HG03095 (cell line): ENCODE measurements around the gene SMARCA1.

Source experiments
- ATAC-seq: cut with Tn5 transposase; IDR thresholded peaks from one replicate; pipeline ENCODE4 v1.9.1; 2021; ENCODE audit warnings: moderate library complexity; ENCODE audit not compliant: unreplicated experiment

SMARCA1 gene

DNA sequence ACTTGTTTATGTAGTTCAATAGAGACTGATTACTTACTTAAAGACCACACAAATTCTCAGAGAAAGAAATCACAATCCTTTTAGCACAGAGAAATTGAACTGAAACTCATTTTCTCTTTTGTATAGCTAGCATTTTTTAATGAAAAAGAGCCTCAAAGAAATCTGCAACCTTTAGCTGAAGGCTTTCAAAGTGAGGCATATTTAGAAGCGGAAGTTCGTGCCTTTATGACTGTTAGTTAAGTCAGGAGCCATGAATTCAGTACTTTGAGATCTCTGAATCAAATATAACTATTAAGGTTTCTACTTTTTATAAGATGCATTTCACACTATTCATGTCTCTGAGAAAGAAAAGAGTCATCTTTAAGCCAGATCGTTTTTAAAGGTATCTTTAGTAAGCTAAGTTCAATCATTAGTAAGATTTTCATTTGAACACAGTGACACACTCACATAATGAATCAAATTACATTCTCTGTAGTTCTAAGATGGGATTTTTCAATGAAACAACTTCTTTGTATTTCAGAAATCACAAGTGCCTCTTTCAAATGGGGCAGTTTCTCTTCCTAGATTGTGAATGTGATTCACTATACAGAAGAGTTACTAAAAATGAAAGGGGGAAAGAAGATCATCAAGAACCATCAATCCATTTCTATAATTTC, 61.4 kb downstream of the SMARCA1 start:
- ATAC-seq, result no peak

DNA sequence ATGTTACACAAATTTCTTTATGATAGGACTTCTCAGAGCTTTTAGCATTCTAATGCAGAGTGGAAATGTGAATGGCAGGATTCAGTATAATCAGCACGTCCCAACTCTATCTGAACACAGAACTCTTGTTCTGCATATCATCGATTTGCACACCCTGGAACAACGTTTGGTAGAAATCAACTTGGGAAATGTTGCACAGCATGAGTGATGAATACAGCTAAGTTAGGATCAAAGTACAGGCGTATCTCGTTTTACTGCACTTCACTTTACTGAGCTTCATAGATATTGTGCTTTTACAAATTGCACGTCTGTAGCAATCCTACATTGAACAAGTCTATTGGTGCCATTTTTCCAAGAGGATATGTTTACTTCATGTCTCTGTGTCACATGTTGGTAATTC, 70.8 kb downstream of the SMARCA1 start:
- no peak for ATAC-seq

DNA sequence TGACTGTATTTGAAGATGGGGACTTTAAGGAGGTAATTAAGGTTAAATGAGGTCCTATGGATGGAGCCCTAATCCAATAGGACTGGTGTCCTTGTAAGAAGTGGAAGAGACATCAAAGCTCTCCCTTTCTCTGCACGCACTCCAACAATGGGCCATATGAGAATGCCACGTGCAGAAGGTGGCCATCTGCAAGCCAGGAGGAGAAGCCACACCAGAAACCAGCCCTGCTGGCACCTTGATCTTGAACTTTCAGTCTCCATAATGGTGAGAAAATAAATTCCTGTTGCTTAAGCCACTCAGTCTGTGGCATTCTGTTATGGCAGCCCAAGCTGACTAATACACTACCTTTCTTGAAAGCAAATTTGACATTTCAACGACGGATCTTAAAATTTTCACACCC, 73.2 kb downstream of the SMARCA1 start:
- no peak for ATAC-seq

DNA sequence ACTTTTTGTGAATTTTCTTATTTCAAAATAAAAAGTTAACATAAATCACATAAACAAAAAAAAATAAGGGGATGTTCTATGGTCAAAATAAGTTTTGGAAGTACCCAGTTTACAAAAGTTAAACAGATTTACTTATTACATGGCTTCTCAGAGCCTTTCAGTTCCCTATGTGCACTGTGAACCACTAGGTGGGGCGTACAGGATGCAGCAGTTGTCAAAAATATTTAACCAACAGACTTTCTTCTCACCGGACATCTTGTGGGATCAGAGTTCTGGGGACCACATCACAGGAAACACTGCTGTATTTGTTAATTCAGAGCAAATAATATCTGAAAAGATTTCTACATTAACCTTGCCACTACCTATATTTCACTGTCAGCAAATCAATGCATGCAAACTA, 74.1 kb downstream of the SMARCA1 start:
- no peak for ATAC-seq

DNA sequence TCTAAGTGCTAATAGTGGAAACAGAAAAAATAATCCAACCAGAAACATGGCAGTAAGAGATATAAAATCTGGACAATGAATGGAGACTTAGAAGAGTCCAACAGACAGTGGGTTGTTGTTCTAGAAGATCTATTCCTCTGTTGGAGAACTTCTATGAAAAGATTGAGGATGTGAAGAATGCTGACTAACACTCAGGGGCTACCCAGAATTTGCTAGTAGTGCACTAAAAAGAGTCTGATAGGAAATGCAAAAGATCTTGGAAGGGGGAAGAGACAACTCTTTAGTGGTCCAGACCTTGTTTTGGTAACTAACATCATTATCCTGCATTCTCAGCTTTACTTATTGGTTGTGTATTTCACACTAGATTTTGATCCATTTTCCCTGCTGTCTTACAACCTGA, 77.9 kb downstream of the SMARCA1 start:
- no peak for ATAC-seq

DNA sequence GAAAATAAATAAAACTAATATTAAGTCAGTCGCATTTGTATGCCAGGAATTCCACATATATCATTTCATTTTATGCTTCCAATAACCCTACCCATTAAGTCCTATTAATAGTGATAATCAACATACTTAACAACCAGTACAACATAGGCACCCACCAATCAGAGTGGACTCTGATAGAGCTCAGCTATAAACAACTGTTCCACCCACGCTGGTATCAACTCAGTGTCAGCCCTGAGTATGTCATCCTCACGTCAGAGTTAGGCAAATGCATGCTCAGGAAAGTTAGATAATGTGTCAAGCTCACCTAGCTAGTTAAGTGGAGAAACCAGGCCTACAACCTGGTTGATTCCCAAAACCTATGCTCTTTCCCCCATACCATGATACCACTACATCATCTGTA, 89.3 kb downstream of the SMARCA1 start:
- ATAC-seq, result no peak

DNA sequence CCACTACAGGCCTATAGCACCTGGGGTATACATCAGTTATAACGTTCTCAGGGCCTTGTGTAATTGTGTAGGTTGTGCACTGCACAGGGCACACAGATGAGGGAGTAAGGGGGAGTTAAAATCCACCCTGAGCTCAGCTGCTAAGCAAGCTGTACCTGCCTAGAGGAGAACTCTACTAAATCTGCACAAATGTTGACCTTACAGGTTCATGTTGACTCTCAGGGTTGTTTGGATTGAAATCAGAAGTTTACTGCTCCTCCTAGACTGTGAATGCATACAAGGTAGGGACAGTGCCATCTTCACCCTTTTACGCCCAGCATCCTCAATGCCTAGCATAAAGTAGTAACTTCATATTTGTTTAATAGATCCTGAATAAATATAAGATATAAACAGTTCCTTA, 89.8 kb downstream of the SMARCA1 start:
- no peak for ATAC-seq

DNA sequence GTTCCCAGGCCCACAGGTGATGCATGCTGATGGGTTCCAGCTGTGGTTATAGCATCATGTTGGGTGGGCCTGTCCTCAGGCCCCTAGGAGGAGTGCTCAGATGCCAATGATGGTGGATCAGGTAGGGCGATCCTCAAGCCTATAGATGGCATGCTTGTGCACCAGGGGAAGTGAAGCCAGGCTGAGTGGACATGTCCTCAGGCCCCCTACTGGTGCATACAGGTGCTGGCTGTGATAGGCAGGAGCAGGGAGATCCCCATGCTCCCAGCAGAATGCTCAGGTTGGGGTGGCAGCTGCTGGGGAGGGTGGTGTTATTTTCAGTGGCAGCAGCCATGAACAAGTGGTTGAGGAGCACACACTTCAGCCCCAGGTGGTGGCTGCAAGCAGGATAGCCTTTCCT, 96.0 kb downstream of the SMARCA1 start:
- no peak for ATAC-seq

DNA sequence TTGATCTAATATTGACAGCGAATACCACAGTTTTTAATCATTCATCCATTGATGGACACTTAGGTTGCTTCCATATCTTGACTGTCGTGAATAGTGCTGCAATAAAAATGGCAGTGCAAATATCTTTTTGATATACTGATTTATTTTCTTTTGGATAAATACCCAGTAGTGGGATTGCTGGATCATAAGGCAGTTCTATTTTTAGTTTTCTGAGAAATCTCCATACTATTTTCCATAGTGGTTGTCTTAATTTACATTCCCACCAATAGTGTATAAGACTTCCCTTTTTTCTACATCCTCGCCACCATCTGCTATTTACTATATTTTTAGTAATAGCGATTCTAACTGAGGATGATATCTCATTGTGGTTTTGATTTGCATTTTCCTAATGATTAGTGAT, 100.1 kb downstream of the SMARCA1 start:
- no peak for ATAC-seq

DNA sequence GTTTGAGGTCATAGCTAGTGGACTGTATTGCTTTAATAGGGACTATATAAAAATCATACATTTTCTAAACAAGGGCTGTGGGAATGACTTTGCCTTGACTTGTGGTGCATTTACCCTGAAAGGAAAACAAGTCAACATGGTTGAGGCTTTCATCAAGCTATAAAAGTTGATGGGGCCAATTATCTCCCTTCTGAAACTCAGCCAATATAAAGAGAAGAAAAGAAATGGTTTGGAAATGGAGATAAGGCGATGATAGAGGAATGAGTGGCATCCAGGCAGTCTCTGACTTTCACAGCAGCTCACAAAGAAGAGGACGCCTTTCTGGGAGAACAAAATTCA, 118.7 kb downstream of the SMARCA1 start:
- no peak for ATAC-seq

DNA sequence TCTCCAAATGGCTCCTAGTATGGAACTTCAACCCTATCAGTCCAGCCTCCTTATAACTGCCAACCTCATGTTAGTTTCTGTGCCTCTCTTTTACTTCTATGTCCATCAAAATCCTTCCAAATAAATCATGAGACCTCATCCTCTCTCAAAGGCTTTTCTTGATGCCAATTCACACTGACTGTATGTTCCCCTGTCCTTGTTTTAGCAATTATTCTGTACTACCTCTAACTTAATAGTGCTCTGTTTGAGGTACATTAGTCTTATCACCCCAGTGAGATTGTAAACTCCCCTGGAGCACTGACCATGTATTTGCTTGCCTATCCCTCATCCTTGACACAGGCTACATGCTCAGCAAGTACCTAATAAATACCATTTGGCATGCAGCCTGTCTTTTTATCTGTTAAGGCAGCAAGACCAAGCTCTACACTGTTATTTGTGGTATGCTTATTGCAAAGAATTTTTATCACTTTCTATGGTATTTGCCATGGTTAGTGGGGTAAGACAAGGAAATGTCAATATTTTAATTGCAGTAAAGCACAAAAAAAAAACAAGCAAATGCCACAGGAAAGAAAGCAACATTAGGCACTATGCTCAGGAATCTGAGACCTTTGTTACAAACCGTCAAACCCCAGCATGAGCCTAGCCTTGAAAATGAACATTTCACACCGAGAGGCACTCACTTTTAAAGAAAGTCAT, 119.2 kb downstream of the SMARCA1 start:
- no peak for ATAC-seq
